HL-60/S4 treated with phorbol 12-myristate 13-acetate at 8.2 ng/mL for 4 days and 3 days (cell line): ENCODE measurements around the gene URB1.
"Not testable (repeated sequence)": the region's sequence is repeated elsewhere in the genome, so short reads cannot be mapped to it uniquely, and the experiment has no call there.

Experiments
- in situ Hi-C: fragments of 300-500 bp; cut with MboI; formaldehyde crosslinking; loops from 2 replicates; pipeline ENCODE4 v1.15.0; 2022; ENCODE audit warnings: low sequenced_read_pairs

Gene URB1

DNA sequence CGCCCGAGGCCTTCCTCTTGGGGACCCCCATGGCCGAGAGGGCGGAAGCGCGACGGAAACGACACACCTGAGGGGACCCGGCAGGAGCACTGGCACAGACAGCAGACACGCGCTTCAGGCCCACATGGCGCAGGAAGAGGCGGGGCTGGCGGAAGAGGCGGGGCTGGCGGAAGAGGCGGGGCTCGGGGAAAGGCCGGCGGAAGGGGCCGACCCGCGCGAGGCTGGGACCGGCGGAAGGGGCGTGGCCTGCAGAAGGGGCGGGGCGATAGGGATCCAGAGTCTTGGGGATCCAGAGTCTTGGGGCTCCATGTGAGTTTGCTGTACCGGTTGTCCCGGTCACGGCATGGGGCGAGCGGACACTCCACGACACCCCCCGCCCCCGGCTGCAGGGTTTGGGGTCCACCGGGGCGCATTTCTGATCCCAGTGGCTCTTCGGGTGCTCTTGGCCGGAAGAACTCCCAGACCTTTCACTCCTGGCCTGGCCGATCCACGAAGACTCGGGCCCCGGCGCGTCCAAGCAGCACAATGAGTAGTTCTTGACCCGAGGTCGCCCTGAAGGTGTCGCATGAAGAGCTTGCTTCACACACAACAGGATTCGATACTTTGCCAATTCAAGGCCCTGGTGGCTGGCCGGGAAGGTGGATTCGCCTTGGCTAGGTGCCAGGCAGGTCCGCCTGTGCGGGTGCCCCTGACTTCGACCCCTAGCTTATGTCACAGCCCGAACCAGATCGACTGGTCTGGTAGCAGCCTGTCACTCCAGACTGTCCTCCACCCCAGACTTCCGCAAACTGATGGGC, at the start of gene URB1:
Gene URB1 (minus strand): TSS at position 133 of the 797 bp plus-strand sequence. CDS start 102 bp downstream, at position 31.
- in situ Hi-C loops, result no loop called here

GRCh38 chr21:32437729-32438128, 44.9 kb upstream of the URB1 start:
- in situ Hi-C loops, result no loop called here

DNA sequence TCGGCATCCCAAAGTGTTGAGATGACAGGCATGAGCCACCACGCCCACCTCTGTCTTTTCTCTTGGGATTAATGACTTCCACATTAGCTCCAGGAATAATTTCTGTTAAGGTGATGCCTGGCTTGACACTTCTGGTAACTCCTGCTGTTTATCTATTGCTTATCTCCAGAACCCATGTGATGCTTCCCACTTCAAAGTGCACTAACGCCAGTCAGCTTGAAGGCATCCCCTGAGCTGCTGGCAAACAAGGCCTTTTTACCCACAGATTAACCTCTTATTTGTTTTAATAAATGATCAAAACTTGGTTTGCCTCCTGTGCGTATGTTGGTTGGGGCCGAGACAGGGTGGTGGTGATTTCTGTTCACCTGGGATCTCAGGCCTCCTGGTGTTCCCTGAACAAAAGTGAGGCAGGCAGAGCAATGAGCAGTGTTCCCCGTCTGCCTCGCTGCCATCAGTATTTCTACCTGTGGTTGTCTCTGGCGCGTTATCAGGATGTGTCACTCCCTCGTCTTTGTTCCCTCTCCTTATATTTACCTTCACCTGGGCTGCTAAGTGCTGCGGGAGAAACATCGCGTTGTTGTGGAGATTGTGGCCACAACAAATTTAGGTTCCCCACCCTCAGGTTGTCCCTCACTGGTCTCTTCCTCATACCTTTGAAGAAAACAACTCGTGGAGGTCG, 40.3 kb upstream of the URB1 start:
- in situ Hi-C loops, result not testable (repeated sequence)

GRCh38 chr21:32427958-32428623, 35.3 kb upstream of the URB1 start:
- in situ Hi-C loops, result no loop called here

DNA sequence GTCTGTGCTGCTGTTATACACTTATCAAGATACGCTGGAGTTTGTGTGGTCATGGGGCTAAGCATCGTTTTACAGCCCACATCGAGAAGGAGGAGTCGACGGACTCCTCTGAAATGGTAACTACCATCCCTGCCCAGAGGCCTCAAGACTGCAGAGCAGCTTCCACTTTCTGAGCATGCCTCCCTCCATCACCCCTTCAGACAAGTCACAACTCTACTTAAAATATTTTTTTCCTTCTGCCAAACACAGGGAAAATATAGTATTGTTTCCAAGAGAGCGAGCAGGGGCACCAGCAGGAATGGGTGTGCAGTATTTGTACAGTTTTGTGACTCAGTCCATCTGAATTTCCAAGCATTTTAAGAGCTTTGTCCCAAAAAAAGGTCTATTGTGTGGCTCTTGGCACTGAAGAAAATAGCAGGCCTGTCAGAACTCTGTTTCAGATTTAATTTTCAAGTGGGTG, 33.8 kb upstream of the URB1 start:
- in situ Hi-C loops, result no loop called here

- in situ Hi-C loops, result no loop called here
Measured at GRCh38 chr21:32426066-32426465, 33.3 kb upstream of the URB1 start.

GRCh38 chr21:32425628-32426027, 32.8 kb upstream of the URB1 start:
- in situ Hi-C loops, result no loop called here

- in situ Hi-C loops, result loop anchor here (25.0 kb wide), 1 partner anchor 163 kb away; the partner anchor contains the start of gene TCP10L
Measured at GRCh38 chr21:32424674-32425073, 31.9 kb upstream of the URB1 start.

- in situ Hi-C loops, result loop anchor here (25.0 kb wide), 1 partner anchor 163 kb away; the partner anchor contains the start of gene TCP10L
Measured at GRCh38 chr21:32424191-32424535, 31.4 kb upstream of the URB1 start.

- in situ Hi-C loops, result loop anchor here (25.0 kb wide), 1 partner anchor 164 kb away; the partner anchor contains the start of gene TCP10L
Measured at GRCh38 chr21:32423320-32424190, 30.7 kb upstream of the URB1 start.

DNA sequence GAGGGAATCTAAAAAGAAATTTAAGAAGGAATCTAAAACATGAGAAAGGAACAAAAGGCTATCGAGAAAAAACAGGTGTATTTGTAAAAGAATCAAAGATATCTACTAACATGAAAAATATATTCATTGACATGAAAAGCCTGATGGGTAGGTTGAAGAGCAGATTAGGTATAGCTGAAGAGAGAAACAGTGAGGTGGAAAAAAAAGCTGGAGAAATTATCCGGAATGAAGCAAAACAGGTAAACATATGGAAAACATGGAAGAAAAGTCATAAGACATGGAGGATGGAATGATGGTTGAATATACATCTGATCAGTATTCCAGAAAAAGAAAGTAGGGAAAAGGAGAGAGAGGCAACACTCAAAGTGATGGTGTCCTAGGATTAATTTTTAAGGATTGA, 29.3 kb upstream of the URB1 start:
- in situ Hi-C loops, result loop anchor here (25.0 kb wide), 1 partner anchor 165 kb away; the partner anchor contains the start of gene TCP10L

DNA sequence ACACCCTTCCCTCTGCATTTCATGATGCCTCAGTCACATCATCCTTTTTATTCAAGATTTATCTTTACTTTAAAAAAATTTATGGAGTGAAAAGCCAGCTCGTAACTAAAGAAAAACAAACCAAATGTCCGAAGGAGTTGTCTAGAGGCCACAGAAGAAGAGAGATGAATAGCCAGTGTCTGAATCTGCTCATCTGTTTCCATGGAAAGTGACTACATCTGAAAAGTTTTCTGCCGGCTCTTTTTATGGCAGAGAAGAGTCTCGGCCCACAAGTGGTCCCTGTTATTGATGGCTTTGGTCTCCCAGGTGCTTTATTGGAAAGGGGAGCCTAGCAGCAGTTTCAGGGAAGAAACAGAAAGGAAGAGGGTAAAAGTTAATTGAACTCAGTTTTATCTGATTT, 25.3 kb upstream of the URB1 start:
- in situ Hi-C loops, result loop anchor here (25.0 kb wide), 1 partner anchor 169 kb away; the partner anchor contains the start of gene TCP10L

GRCh38 chr21:32415451-32416398, 22.9 kb upstream of the URB1 start:
- in situ Hi-C loops, result loop anchor here (25.0 kb wide), 1 partner anchor 172 kb away; the partner anchor contains the start of gene TCP10L

DNA sequence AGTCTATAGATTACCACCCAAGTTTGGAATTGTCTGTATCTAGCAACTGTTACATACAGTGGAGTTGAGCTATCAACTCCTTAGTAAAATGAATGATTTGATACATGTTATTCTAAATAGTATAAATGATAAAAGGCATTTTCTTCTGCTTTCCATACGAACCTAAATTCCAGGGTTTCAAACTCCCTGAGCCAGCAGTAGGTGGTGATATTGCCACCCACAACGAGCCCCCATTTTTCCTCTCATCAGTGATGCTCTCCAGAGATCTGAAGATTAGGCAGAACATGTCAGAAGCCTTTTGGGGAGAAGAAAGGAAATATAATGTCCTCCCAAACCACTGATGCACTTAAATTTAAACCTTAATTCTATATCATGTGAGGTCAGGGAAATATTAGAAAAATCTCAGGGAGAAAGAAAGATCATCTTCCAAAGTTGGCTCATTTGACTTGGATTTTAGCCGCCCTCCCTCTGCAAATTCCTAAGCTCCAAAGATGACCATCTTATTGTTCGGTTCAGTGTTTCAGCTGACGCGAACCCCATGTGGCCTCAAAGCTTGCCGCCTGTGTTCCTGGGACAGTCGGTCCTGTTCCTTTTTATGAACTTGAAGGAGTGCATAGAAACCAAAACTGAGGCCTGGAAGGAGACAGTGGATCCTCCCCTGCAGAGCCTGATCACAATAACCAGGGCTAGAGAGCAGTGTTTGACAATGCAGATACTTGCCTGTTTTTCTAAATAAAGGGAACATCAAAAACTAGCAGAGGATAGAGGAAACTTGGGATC, 22.0 kb upstream of the URB1 start:
- in situ Hi-C loops, result loop anchor here (25.0 kb wide), 1 partner anchor 173 kb away; the partner anchor contains the start of gene TCP10L

- in situ Hi-C loops, result loop anchor here (25.0 kb wide), 1 partner anchor 173 kb away; the partner anchor contains the start of gene TCP10L
Measured at GRCh38 chr21:32413697-32414578, 21.1 kb upstream of the URB1 start.

GRCh38 chr21:32413015-32413504, 20.2 kb upstream of the URB1 start:
- in situ Hi-C loops, result loop anchor here (25.0 kb wide), 1 partner anchor 174 kb away; the partner anchor contains the start of gene TCP10L
